H1 (cell line): ENCODE data around the gene IL10RA. TPM values are rescaled to one million over a fixed set of nuclear protein-coding genes. Genes with fewer than 3 reads are reported as not detected.

Experiments used
- CTCF ChIA-PET: fragments of 300-600 bp; sonication (Branson Sonifier 250); formaldehyde crosslinking; loops from one replicate; lab custom pipeline; 2021; ENCODE audit not compliant: partially characterized antibody; lab: Charles Lee
- POLR2A ChIA-PET: fragments of 300-600 bp; sonication (Branson Sonifier 250); formaldehyde crosslinking; loops from one replicate; lab custom pipeline; 2021; ENCODE audit warnings: inconsistent platforms; ENCODE audit not compliant: partially characterized antibody; lab: Charles Lee
- DNase-seq, 2 experiments: peaks; one replicate each; pipeline versions ENCODE4 v3.0.0 to v3.0.0-alpha.2; 2010 to 2022; ENCODE audit warnings: low spot score in 2 of 2, low read depth in 1 of 2, mixed read lengths in 1 of 2
- FAIRE-seq: peaks from 2 replicates; lab custom pipeline; 2011; peaks lifted over from hg19 to GRCh38; lab: Jason Lieb, UNC
- H2AFZ ChIP-seq: 2 replicates; pipeline ENCODE4 v1.8.1; 2012; ENCODE audit warnings: low read length, inconsistent platforms
- H2AK5ac ChIP-seq: 2 replicates; pipeline ENCODE4 v1.6.1; 2013; ENCODE audit warnings: low read depth, low read length
- H2BK120ac ChIP-seq: replicated peaks from 2 replicates; pipeline ENCODE3; 2013; ENCODE audit warnings: low read depth, low read length, inconsistent platforms
- H2BK12ac ChIP-seq: 2 replicates; pipeline ENCODE4 v1.6.1; 2013; ENCODE audit warnings: low read depth, low read length
- H2BK15ac ChIP-seq: 2 replicates; pipeline ENCODE4 v1.6.1; 2013; ENCODE audit warnings: low read length
- H2BK20ac ChIP-seq: 2 replicates; pipeline ENCODE4 v1.6.1; 2013; ENCODE audit warnings: low read length
- H2BK5ac ChIP-seq: 2 replicates; pipeline ENCODE4 v1.6.1; 2013; ENCODE audit warnings: low read depth, low read length
- H3K14ac ChIP-seq: 2 replicates; pipeline ENCODE4 v1.6.1; 2013; ENCODE audit warnings: inconsistent platforms; ENCODE audit not compliant: insufficient read length
- H3K18ac ChIP-seq: 2 replicates; pipeline ENCODE4 v1.6.1; 2013; ENCODE audit warnings: low read length; ENCODE audit errors: extremely low read depth
- H3K23ac ChIP-seq: 2 replicates; pipeline ENCODE4 v1.6.1; 2013; ENCODE audit warnings: inconsistent platforms; ENCODE audit not compliant: insufficient read length
- H3K23me2 ChIP-seq: 2 replicates; pipeline ENCODE4 v1.6.1; 2013; ENCODE audit warnings: low read depth, low read length
- H3K27ac ChIP-seq: 2 replicates; pipeline ENCODE4 v1.6.1; 2011; ENCODE audit warnings: low read depth, low read length, inconsistent platforms
- H3K27me3 ChIP-seq, 4 experiments: replicated peaks in 1 of 4; 1 replicate in 1 of 4; 2 replicates in 3 of 4; pipeline versions ENCODE4 v1.6.1 to v1.8.1; 2011 to 2013; ENCODE audit warnings: low read length in 3 of 4, mild to moderate bottlenecking in 3 of 4, inconsistent platforms in 2 of 4, mixed read lengths in 2 of 4, moderate library complexity in 1 of 4; ENCODE audit not compliant: control insufficient read depth in 3 of 4, insufficient read depth in 3 of 4; ENCODE audit errors: extremely low read depth in 1 of 4
- H3K36me3 ChIP-seq, 4 experiments: 2 replicates each; pipeline versions ENCODE4 v1.6.1 to v1.8.1; 2011 to 2013; ENCODE audit warnings: mild to moderate bottlenecking in 4 of 4, low read length in 3 of 4, moderate library complexity in 2 of 4, control low read depth in 1 of 4, inconsistent platforms in 1 of 4; ENCODE audit not compliant: insufficient read depth in 4 of 4, control insufficient read depth in 2 of 4
- H3K4ac ChIP-seq: replicated peaks from 2 replicates; pipeline ENCODE3; 2013; ENCODE audit warnings: low read length, low read depth, mixed read lengths, inconsistent platforms; ENCODE audit not compliant: insufficient read length
- H3K4me1 ChIP-seq, 4 experiments: replicated peaks in 1 of 4; 1 replicate in 1 of 4; 2 replicates in 3 of 4; pipeline versions ENCODE4 v1.6.1 to v1.8.1; 2011 to 2013; ENCODE audit warnings: low read length in 3 of 4, inconsistent platforms in 2 of 4, mixed read lengths in 1 of 4; ENCODE audit not compliant: insufficient read depth in 4 of 4, control insufficient read depth in 3 of 4
- H3K4me2 ChIP-seq, 2 experiments: 2 replicates each; pipeline versions ENCODE4 v1.6.1 to v1.8.1; 2011 to 2013; ENCODE audit warnings: low read depth in 2 of 2, low read length in 2 of 2, control low read depth in 1 of 2, inconsistent platforms in 1 of 2, mild to moderate bottlenecking in 1 of 2; ENCODE audit not compliant: insufficient read depth in 1 of 2
- H3K4me3 ChIP-seq, 4 experiments: fragments of 200-600, 300-600 bp in 1 of 4; sonication (generic), shearing (Covaris generic), sonication (Bioruptor Twin) in 1 of 4; 2 replicates each; pipeline versions ENCODE4 v1.5.1 to v1.8.1; 2011 to 2016; ENCODE audit warnings: low read length in 4 of 4, low read depth in 3 of 4, control low read depth in 2 of 4, inconsistent platforms in 2 of 4, mild to moderate bottlenecking in 2 of 4, mixed read lengths in 1 of 4, moderate library complexity in 1 of 4; ENCODE audit not compliant: insufficient read depth in 2 of 4; ENCODE audit errors: extremely low read depth in 1 of 4
- H3K56ac ChIP-seq: replicated peaks from 2 replicates; pipeline ENCODE3; 2013; ENCODE audit warnings: low read depth, mild to moderate bottlenecking, mixed read lengths, low read length, inconsistent platforms; ENCODE audit not compliant: insufficient read length
- H3K79me1 ChIP-seq: 2 replicates; pipeline ENCODE4 v1.6.1; 2013; ENCODE audit warnings: low read depth, low read length, control low read depth
- H3K79me2 ChIP-seq, 2 experiments: 2 replicates each; pipeline versions ENCODE4 v1.6.1 to v1.8.1; 2012 to 2013; ENCODE audit warnings: low read length in 2 of 2, mild to moderate bottlenecking in 2 of 2, inconsistent platforms in 1 of 2; ENCODE audit not compliant: insufficient read depth in 2 of 2, control insufficient read depth in 1 of 2
- H3K9ac ChIP-seq, 4 experiments: replicated peaks in 1 of 4; 1 replicate in 1 of 4; 2 replicates in 3 of 4; pipeline versions ENCODE4 v1.6.1 to v1.8.1; 2011 to 2013; ENCODE audit warnings: low read depth in 3 of 4, low read length in 3 of 4, control low read depth in 2 of 4, mild to moderate bottlenecking in 2 of 4, moderate library complexity in 2 of 4, inconsistent platforms in 1 of 4; ENCODE audit errors: extremely low read depth in 1 of 4
- H3K9me3 ChIP-seq, 2 experiments: 2 replicates each; pipeline versions ENCODE4 v1.6.1 to v1.8.1; 2012 to 2013; ENCODE audit warnings: mild to moderate bottlenecking in 2 of 2, moderate library complexity in 2 of 2, control low read depth in 1 of 2, inconsistent platforms in 1 of 2, low read depth in 1 of 2, low read length in 1 of 2, mixed read lengths in 1 of 2; ENCODE audit not compliant: insufficient read depth in 2 of 2
- H4K20me1 ChIP-seq, 2 experiments: replicated peaks in 1 of 2; 2 replicates each; pipeline versions ENCODE3 to v1.8.1; 2011 to 2013; ENCODE audit warnings: inconsistent platforms in 2 of 2, low read length in 2 of 2, mild to moderate bottlenecking in 1 of 2; ENCODE audit not compliant: insufficient read depth in 2 of 2, control insufficient read depth in 1 of 2
- H4K5ac ChIP-seq: 2 replicates; pipeline ENCODE4 v1.6.1; 2013; ENCODE audit warnings: low read length, low read depth, mixed read lengths, inconsistent platforms; ENCODE audit not compliant: insufficient read length
- H4K8ac ChIP-seq: 2 replicates; pipeline ENCODE4 v1.8.0; 2013; ENCODE audit warnings: mild to moderate bottlenecking, moderate library complexity, low read length, inconsistent platforms; ENCODE audit not compliant: insufficient read depth; ENCODE audit errors: extremely low read depth
- H4K91ac ChIP-seq: replicated peaks from 2 replicates; pipeline ENCODE3; 2013; ENCODE audit warnings: low read length, mixed read lengths, inconsistent platforms; ENCODE audit not compliant: insufficient read length
- ATF3 ChIP-seq: IDR thresholded peaks from 2 replicates; pipeline ENCODE4 v1.6.1; 2011; ENCODE audit warnings: low read depth, mild to moderate bottlenecking, low read length; ENCODE audit not compliant: insufficient read depth
- BACH1 ChIP-seq: IDR thresholded peaks from 2 replicates; pipeline ENCODE4 v1.6.1; 2012; ENCODE audit warnings: low read length, improper control_type of control experiment
- KDM4A ChIP-seq: IDR thresholded peaks from one replicate; pipeline ENCODE4 v1.7.1; 2012; ENCODE audit warnings: low read depth, mild to moderate bottlenecking, moderate library complexity, low read length, inconsistent platforms; ENCODE audit not compliant: severe bottlenecking
- KDM5A ChIP-seq: fragments of 200-600 bp; IDR thresholded peaks from 2 replicates; pipeline ENCODE4 v1.7.1; 2012; ENCODE audit warnings: mild to moderate bottlenecking, low read length, inconsistent platforms, mixed read lengths
- MAFK ChIP-seq: IDR thresholded peaks from 2 replicates; pipeline ENCODE4 v1.6.1; 2012; ENCODE audit warnings: low read depth, mild to moderate bottlenecking, improper control_type of control experiment, low read length
- RXRA ChIP-seq: IDR thresholded peaks from 2 replicates; pipeline ENCODE4 v1.6.1; 2011; ENCODE audit warnings: low read depth, mild to moderate bottlenecking, low read length, moderate library complexity; ENCODE audit not compliant: insufficient read depth
- SIX5 ChIP-seq: IDR thresholded peaks from 2 replicates; pipeline ENCODE4 v1.6.1; 2011; ENCODE audit warnings: mild to moderate bottlenecking, low read depth, low read length
- SP2 ChIP-seq: IDR thresholded peaks from 2 replicates; pipeline ENCODE4 v1.6.1; 2012; ENCODE audit warnings: mild to moderate bottlenecking, low read length, inconsistent platforms
- SRF ChIP-seq: IDR thresholded peaks from 2 replicates; pipeline ENCODE4 v1.6.1; 2011; ENCODE audit warnings: mild to moderate bottlenecking, low read depth, low read length, moderate library complexity
- SUZ12 ChIP-seq: fragments of 200-600 bp; sonication (generic); IDR thresholded peaks from 2 replicates; pipeline ENCODE4 v1.6.1; 2012; ENCODE audit warnings: mild to moderate bottlenecking, inconsistent platforms, low read length, moderate library complexity, mixed read lengths
- TBP ChIP-seq: IDR thresholded peaks from 2 replicates; pipeline ENCODE4 v1.6.1; 2011; ENCODE audit warnings: low read depth, low read length, improper control_type of control experiment
- YY1 ChIP-seq: IDR thresholded peaks from 2 replicates; pipeline ENCODE4 v1.6.1; 2011; ENCODE audit warnings: low read depth, mild to moderate bottlenecking, low read length
- ZNF274 ChIP-seq: IDR thresholded peaks from 2 replicates; pipeline ENCODE4 v1.7.0; 2012; ENCODE audit warnings: low read length, borderline replicate concordance; ENCODE audit errors: extremely low read depth
- WGBS, 2 experiments: shearing (Covaris generic) in 1 of 2; methylation state at CpG; one replicate each; pipeline versions ENCODE4 v1.1.6 to v1.1.7; 2013 to 2015; ENCODE audit warnings: low lambda C conversion rate in 2 of 2, mixed read lengths in 2 of 2, inconsistent platforms in 1 of 2, low coverage in 1 of 2, missing lambda C conversion rate in 1 of 2; ENCODE audit not compliant: insufficient replicate concordance in 2 of 2, insufficient coverage in 1 of 2, insufficient read length in 1 of 2; ENCODE audit errors: extremely low coverage in 1 of 2, missing lambda C conversion rate in 1 of 2; 5-methylcytosine and 5-hydroxymethylcytosine counted together
- polyA plus RNA-seq, 7 experiments: library from polyadenylated mRNA; depleted of rRNA in 3 of 7; stranded (reverse) in 5 of 7; unstranded in 2 of 7; fragments of >200 nt in 5 of 7; fragments of 200-250 nt in 2 of 7; gene quantifications; 1 replicate in 5 of 7; 2 replicates in 1 of 7; 4 replicates in 1 of 7; pipeline versions ENCODE4 v1.2.1 to v1.2.3, GENCODE V29; 2011 to 2013; ENCODE audit warnings: missing spikeins in 2 of 7, mixed read lengths in 2 of 7
- total RNA-seq: library from RNA; stranded (reverse); fragmentation: NEBNext Ultra II Directional; extraction: Animal tissue kit (Norgen Biotek cat#: 25700); gene quantifications from 2 replicates; pipeline ENCODE4 v1.2.1, GENCODE V29; 2021
- TF ChIP-seq, protein P1 (sequence below): IDR thresholded peaks from 2 replicates; pipeline ENCODE4 v1.6.1; 2012; ENCODE audit warnings: inconsistent platforms

The IL10RA gene
- total and polyA plus RNA-seq, 2 of the 8 experiments (the other 6 are each of a cell fraction or from before 2014, with no cell fraction given): 0.05 to 0.11 TPM

DNA sequence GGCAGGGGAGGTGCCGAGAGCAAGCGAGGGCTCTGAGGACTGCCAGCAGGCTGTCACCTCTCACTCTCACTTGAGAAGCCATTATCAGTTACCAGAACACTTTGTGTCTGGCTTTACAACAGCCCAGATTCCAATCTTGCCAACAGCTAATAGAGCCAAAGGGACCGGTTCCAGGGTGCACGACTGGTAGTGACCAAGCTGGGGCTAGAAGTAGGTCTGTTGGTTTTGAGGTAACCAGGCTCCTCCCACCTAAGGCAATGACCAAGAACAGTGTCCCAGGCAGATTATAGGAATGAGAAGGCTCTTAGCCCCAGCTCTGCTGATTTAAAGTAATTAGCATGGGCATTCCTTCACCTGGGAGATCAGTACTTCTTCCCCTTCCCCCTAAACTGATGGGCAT is 7.2 kb upstream of the IL10RA start:
- H3K14ac ChIP-seq: no peak overlapping the region
- no peak overlapping the region for H2AK5ac ChIP-seq
- no peaks in the 10 kb centered on the region for H3K36me3 ChIP-seq
- H3K4me1 ChIP-seq: no peaks in the 10 kb centered on the region
- ChIA-PET CTCF (interaction anchor here (0.6 to 1.7 kb wide), 6 partner anchors 8 to 192 kb away, joined by 3 to 5 read pairs (median 3); no protein-coding TSS in a partner anchor), POLR2A (no interaction called here)
- H3K79me2 ChIP-seq: no peaks in the 10 kb centered on the region
- H2BK120ac ChIP-seq: no peak overlapping the region
- DNase-seq (no peak), FAIRE-seq (no peak)
- H4K20me1 ChIP-seq: no peaks in the 10 kb centered on the region
- WGBS, 2 experiments: 93% methylated on average over 4 of the region's 4 CpGs; no CpG with 5 or more reads in 1 of the 2 experiments
- no peak overlapping the region for H3K4me3 ChIP-seq
- H3K18ac ChIP-seq: no peak overlapping the region
- no peak overlapping the region for H2BK20ac ChIP-seq
- no peak overlapping the region for H3K23ac ChIP-seq
- no peaks in the 10 kb centered on the region for H3K79me1 ChIP-seq
- H4K91ac ChIP-seq: no peak overlapping the region
- no peak overlapping the region for H2BK15ac ChIP-seq
- no peak overlapping the region for H2AFZ ChIP-seq
- no peak overlapping the region for H3K56ac ChIP-seq
- no peaks in the 10 kb centered on the region for H3K27me3 ChIP-seq
- no peak overlapping the region for H4K8ac ChIP-seq
- no peak overlapping the region for H3K9ac ChIP-seq
- no peaks in the 10 kb centered on the region for H3K23me2 ChIP-seq
- no peak overlapping the region for H3K4me2 ChIP-seq
- H3K27ac ChIP-seq: no peak overlapping the region
- H3K4ac ChIP-seq: no peak overlapping the region
- no peak overlapping the region for H2BK5ac ChIP-seq
- no peak overlapping the region for H4K5ac ChIP-seq
- H3K9me3 ChIP-seq: no peaks in the 10 kb centered on the region
- no peak overlapping the region; the same call in 1 of the 2 replicates for H2BK12ac ChIP-seq
- TF ChIP-seq MAFK (no peak), SUZ12 (no peak), BACH1 (no peak), RXRA (no peak), KDM4A (no peak), ZNF274 (no peak), SRF (no peak), SIX5 (no peak), SP2 (no peak), ATF3 (no peak), TBP (no peak), YY1 (no peak), KDM5A (no peak)
- TF ChIP-seq, protein P1, sequence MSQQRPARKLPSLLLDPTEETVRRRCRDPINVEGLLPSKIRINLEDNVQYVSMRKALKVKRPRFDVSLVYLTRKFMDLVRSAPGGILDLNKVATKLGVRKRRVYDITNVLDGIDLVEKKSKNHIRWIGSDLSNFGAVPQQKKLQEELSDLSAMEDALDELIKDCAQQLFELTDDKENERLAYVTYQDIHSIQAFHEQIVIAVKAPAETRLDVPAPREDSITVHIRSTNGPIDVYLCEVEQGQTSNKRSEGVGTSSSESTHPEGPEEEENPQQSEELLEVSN: no peak
